Activated naive CD4-positive, alpha-beta T cell treated with anti-CD3 and anti-CD28 coated beads for 36 hours (primary cell): ENCODE results near the gene OLFM1. TPM values are rescaled to one million over a fixed set of nuclear protein-coding genes. Genes with fewer than 3 reads are reported as not detected.

Source experiments
- total RNA-seq, 2 experiments: library from RNA; stranded (reverse); gene quantifications; one replicate each; pipeline ENCODE4 v1.2.3, GENCODE V29; 2021

Gene OLFM1
- total RNA-seq, 2 experiments from 2014 or later: not detected

Other genes with a start within 250 kb of the OLFM1 start
- not detected for gene FCN2, start 206.9 kb upstream of the OLFM1 start, total RNA-seq
- not detected for gene FCN1, start 169.8 kb upstream of the OLFM1 start, total RNA-seq